Mononuclear cell (primary cell): ENCODE results near the gene CSF1. TPM values are rescaled to one million over a fixed set of nuclear protein-coding genes. Genes with fewer than 3 reads are reported as not detected.

Experiments used
- H3K27me3 ChIP-seq: 2 replicates; pipeline ENCODE4 v1.6.0; 2011; ENCODE audit warnings: low read length, control low read depth; ENCODE audit not compliant: insufficient read depth
- H3K4me1 ChIP-seq: 2 replicates; pipeline ENCODE4 v1.5.1; 2011; ENCODE audit warnings: mild to moderate bottlenecking, low read length, control low read depth; ENCODE audit not compliant: insufficient read depth
- H3K4me3 ChIP-seq: 2 replicates; pipeline ENCODE4 v1.5.1; 2011; ENCODE audit warnings: mild to moderate bottlenecking, low read length, moderate library complexity
- H3K9me3 ChIP-seq: 2 replicates; pipeline ENCODE4 v1.5.1; 2011; ENCODE audit warnings: low read depth, mild to moderate bottlenecking, control low read depth, low read length
- total RNA-seq: library from RNA; depleted of rRNA; stranded (reverse); fragments of >200 nt; gene quantifications from one replicate; pipeline ENCODE4 v1.2.3, GENCODE V29; 2012

CSF1 gene
- total RNA-seq, 1 donor: 10.2 TPM

DNA sequence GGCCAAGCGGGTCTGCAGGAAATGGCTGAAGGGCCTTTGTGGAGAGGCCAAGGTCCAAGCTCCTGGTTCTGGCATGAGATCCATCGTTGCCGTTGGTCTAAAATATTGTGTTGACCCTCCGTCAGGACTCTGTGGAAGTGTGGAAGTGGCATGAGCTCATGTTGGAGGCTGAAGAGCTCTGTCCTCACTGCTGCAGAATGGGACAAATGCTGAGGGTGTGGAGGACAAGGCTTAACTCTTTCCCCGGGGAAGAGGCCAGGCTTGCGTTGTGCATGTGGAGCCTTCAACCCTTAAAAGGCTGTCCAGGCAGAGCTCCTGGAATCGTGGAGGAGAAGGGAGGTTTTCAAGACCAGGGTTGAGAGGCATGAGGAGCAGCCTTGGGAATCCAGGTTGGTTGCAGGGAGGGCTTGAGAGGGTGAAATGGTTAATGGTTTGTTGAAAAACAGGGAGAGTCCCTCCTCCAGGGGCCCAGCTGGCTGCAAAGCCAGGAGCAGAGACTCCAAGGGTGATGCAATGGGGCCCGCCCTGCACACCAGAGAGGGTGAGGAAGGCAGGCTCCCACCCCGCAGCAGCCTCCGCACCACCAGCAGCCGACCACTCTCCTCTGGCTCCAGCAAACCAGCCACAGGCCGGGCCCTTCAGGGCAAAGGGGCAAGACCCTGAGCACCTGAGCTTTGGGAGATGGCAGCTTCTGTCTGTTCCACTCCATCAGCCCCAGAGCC is 67.2 kb downstream of the CSF1 start:
- H3K9me3 ChIP-seq: no peaks in the 10 kb centered on the region
- H3K4me1 ChIP-seq: no peaks in the 10 kb centered on the region
- no peak overlapping the region for H3K4me3 ChIP-seq
- H3K27me3 ChIP-seq: no peaks in the 10 kb centered on the region

DNA sequence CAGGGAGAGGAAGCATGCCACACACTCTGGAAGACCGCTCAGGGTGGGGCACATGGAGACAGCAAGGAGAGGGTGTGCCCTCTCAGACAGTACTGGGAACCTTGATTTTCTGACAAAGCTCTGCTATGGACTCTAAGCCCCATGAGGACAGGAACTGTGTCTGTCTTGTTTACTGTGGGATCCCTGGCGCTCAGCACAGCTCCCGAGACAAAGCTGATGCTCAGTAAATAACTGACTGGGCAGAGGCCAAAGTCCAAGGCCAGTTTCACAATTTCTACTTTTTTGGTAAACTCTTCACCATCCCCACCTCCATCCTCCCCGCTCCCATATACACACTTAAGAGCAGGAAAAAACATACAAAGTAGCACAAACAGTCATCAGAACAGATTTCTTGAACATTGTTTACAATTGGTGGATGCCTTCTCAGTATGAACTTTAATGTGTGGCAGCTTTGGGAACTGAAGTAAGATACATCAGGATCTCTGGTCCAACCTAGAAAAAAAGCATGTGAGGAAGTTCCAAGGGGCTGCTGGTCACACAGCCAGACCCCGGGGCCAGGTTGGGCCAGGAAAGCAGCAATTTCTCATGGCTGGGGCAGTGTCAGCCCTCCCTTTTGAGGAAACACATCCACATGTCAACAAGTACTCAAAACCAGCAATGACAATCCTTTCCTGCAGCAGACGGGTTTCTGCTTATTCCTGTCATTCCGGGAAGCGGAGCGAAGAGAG is 68.3 kb downstream of the CSF1 start:
- no peaks in the 10 kb centered on the region for H3K9me3 ChIP-seq
- peaks cover 2% of the 10 kb centered on the region for H3K4me1 ChIP-seq
- H3K4me3 ChIP-seq: no peak overlapping the region
- no peaks in the 10 kb centered on the region for H3K27me3 ChIP-seq

DNA sequence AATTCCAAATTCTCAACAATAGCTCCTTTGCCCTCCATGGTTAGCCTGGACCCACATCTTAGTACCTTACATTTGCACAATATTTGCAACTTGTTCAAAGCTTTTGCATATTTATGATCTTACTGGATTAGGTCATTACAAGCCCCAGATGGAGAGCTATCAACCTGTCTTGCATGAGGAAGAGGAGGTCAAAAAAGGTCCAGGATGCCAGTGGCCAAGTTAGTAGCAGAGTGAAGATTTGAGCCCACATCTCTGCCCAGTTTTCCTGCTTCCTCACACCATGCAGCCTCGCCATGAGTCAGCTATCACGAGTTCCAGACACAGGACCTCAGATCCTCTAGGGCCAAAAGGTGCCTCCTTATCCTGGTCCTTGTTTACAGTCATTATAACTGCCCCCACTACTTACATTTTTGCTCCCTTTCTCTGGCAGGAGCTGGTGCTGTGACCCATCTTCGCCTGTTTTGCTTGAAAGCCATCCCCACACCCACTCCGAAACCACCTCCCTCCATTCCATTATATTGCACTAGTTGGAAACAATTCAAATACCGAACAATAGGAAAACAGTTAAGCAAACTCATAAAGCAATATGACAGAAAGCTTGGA is 68.9 kb downstream of the CSF1 start:
- H3K4me1 ChIP-seq: peaks cover 6% of the 10 kb centered on the region
- no peaks in the 10 kb centered on the region for H3K27me3 ChIP-seq
- no peaks in the 10 kb centered on the region for H3K9me3 ChIP-seq
- H3K4me3 ChIP-seq: no peak overlapping the region

Other genes starting within 250 kb of the CSF1 start
- 16.1 TPM for gene GSTM2, start 242.8 kb upstream of the CSF1 start, total RNA-seq
- gene GSTM1, start 223.0 kb upstream of the CSF1 start, total RNA-seq: not detected
- not detected for gene GSTM5, start 198.6 kb upstream of the CSF1 start, total RNA-seq
- gene GSTM3, start 169.8 kb upstream of the CSF1 start, total RNA-seq: 7.5 TPM
- not detected for gene EPS8L3, start 146.9 kb upstream of the CSF1 start, total RNA-seq
- 7.0 TPM for gene AHCYL1, start 73.9 kb downstream of the CSF1 start, total RNA-seq
- gene STRIP1, start 123.8 kb downstream of the CSF1 start, total RNA-seq: 49.3 TPM
- gene ALX3, start 159.8 kb downstream of the CSF1 start, total RNA-seq: not detected
- not detected for gene UBL4B, start 201.6 kb downstream of the CSF1 start, total RNA-seq
- 0.63 TPM for gene SLC6A17, start 239.6 kb downstream of the CSF1 start, total RNA-seq